ENCODE measurements around the gene RERE.

Gene RERE

DNA sequence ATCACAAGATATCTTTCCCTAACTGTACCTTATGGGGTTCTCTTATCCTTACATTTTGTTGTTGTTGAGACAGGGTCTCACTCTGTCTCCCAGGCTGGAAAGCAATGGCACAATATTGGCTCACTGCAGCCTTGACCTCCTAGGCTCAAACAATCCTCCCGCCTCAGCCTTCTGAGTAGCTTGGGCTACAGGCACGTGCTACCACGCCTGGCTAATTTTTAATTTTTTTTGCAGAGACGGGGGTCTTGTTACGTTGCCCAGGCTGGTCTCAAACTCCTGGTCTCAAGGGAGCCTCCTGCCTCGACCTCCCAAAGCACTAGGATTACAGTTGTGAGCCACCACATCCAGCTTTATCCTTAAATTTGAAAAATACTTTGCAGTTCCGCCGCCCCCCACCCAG lies 10.4 kb downstream of the RERE start:
- H3K36me3 ChIP-seq (ENCODE audit: control insufficient read depth, insufficient read depth, low read length): no peaks in the 10 kb centered on the region
- H3K27me3 ChIP-seq (ENCODE audit: control insufficient read depth, insufficient read depth, low read length, poor library complexity, severe bottlenecking): no peaks in the 10 kb centered on the region
- 81 to 83% methylated on average over 8 of the region's 8 CpGs for WGBS, 2 experiments
- no peak overlapping the region for H3K27ac ChIP-seq (ENCODE audit: insufficient read depth, low read depth, low read length, poor library complexity, severe bottlenecking)
- H3K9me3 ChIP-seq (ENCODE audit: control insufficient read depth, low read length): no peaks in the 10 kb centered on the region
- no peak overlapping the region for H3K4me3 ChIP-seq (ENCODE audit: insufficient read depth, low read depth, low read length)
- H3K4me1 ChIP-seq (ENCODE audit: control insufficient read depth, insufficient read depth, low read length): no peaks in the 10 kb centered on the region

DNA sequence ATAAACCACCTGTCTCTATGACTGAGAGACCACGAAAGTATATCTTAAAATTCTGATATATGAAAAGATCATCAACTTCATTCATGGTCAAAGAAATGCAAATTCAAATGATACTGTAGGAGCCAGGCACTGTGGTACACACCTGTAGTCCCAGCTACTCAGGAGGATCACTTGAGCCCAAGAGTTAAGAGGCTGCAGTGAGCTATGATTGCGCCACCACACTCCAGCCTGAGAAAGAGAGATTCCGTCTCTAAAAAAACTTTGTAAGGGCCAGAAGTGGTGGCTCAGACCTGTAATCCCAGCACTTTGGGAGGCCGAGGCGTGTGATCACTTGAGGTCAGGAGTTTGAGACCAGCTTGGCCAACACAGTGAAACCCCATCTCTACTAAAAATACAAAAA lies 17.0 kb downstream of the RERE start:
- Histone ChIP-seq H3K9me3 (ENCODE audit: control insufficient read depth, low read length) (no peaks in the 10 kb centered on the region), H3K27me3 (ENCODE audit: control insufficient read depth, insufficient read depth, low read length, poor library complexity, severe bottlenecking) (no peaks in the 10 kb centered on the region), H3K27ac (ENCODE audit: insufficient read depth, low read depth, low read length, poor library complexity, severe bottlenecking) (no peak overlapping the region), H3K4me3 (ENCODE audit: insufficient read depth, low read depth, low read length) (no peak overlapping the region), H3K36me3 (ENCODE audit: control insufficient read depth, insufficient read depth, low read length) (no peaks in the 10 kb centered on the region), H3K4me1 (ENCODE audit: control insufficient read depth, insufficient read depth, low read length) (no peaks in the 10 kb centered on the region)
- 94 to 98% methylated on average over 4 to 5 of the region's 5 CpGs for WGBS, 2 experiments

DNA sequence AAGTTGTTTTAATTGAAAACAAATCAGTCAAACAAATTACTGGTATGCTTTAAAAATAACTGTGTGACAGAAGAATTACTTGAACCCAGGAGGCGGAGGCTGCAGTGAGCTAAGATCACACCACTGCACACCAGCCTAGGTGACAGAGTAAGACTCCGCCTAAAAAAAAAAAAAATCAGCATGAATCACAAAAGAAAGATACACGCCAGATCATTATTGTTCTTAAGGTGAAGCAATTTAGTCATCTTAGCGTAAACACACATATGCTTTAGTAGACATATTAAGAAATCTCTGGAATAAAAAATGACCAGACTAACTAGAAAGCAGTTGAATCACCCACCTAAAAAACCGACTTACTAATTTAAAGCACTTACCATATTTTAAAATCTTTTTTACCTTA lies 20.2 kb downstream of the RERE start:
- H3K4me1 ChIP-seq (ENCODE audit: control insufficient read depth, insufficient read depth, low read length): no peaks in the 10 kb centered on the region
- no peaks in the 10 kb centered on the region for H3K9me3 ChIP-seq (ENCODE audit: control insufficient read depth, low read length)
- WGBS, 2 experiments: 93 to 96% methylated on average over 5 of the region's 5 CpGs
- no peak overlapping the region for H3K4me3 ChIP-seq (ENCODE audit: insufficient read depth, low read depth, low read length)
- no peak overlapping the region for H3K27ac ChIP-seq (ENCODE audit: insufficient read depth, low read depth, low read length, poor library complexity, severe bottlenecking)
- H3K27me3 ChIP-seq (ENCODE audit: control insufficient read depth, insufficient read depth, low read length, poor library complexity, severe bottlenecking): no peaks in the 10 kb centered on the region
- H3K36me3 ChIP-seq (ENCODE audit: control insufficient read depth, insufficient read depth, low read length): no peaks in the 10 kb centered on the region

DNA sequence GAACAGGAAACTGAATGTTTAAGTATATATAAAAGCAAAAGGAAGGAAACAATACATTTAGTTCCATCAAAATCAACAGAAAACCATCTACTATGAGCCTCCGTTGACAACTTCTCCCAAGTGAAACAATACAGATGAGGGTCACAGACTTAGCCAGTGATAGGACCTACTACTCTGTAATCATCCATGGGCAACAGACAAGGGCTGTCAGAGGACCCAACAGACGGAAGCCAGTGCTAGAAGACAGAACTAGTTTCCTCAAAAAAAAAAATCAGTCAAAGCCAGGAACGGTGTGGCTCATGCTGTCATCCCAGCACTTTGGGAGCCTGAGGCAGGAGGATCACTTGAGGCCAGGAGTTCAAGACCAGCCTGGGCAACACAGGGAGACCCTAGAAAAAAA lies 20.6 kb downstream of the RERE start:
- Histone ChIP-seq H3K9me3 (ENCODE audit: control insufficient read depth, low read length) (no peaks in the 10 kb centered on the region), H3K36me3 (ENCODE audit: control insufficient read depth, insufficient read depth, low read length) (no peaks in the 10 kb centered on the region), H3K27me3 (ENCODE audit: control insufficient read depth, insufficient read depth, low read length, poor library complexity, severe bottlenecking) (no peaks in the 10 kb centered on the region), H3K4me1 (ENCODE audit: control insufficient read depth, insufficient read depth, low read length) (no peaks in the 10 kb centered on the region), H3K27ac (ENCODE audit: insufficient read depth, low read depth, low read length, poor library complexity, severe bottlenecking) (no peak overlapping the region), H3K4me3 (ENCODE audit: insufficient read depth, low read depth, low read length) (no peak overlapping the region)
- 58 to 60% methylated on average over 3 of the region's 3 CpGs for WGBS, 2 experiments

DNA sequence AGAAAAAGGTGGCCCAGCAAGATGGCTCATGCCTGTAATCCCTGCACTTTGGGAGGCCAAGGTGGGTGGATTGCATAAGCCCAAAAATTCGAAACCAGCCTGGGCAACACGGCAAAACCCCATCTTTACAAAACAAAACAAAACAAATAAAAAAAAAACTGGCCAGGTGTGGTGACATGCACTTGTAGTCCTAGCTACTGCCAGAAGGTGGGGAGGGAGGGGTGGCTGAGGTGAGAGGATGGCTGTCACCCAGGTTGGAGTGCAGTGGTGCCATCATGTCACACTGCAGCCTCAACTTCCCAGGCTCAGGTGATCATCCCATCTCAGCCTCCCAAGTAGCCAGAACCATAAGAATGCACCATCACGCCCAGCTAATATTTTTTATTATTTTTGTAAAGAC lies 22.8 kb downstream of the RERE start:
- Histone ChIP-seq H3K27ac (ENCODE audit: insufficient read depth, low read depth, low read length, poor library complexity, severe bottlenecking) (no peak overlapping the region), H3K9me3 (ENCODE audit: control insufficient read depth, low read length) (no peaks in the 10 kb centered on the region), H3K36me3 (ENCODE audit: control insufficient read depth, insufficient read depth, low read length) (no peaks in the 10 kb centered on the region), H3K4me3 (ENCODE audit: insufficient read depth, low read depth, low read length) (no peak overlapping the region), H3K4me1 (ENCODE audit: control insufficient read depth, insufficient read depth, low read length) (no peaks in the 10 kb centered on the region), H3K27me3 (ENCODE audit: control insufficient read depth, insufficient read depth, low read length, poor library complexity, severe bottlenecking) (no peaks in the 10 kb centered on the region)
- WGBS, 2 experiments: 84 to 92% methylated on average over 2 to 3 of the region's 3 CpGs

DNA sequence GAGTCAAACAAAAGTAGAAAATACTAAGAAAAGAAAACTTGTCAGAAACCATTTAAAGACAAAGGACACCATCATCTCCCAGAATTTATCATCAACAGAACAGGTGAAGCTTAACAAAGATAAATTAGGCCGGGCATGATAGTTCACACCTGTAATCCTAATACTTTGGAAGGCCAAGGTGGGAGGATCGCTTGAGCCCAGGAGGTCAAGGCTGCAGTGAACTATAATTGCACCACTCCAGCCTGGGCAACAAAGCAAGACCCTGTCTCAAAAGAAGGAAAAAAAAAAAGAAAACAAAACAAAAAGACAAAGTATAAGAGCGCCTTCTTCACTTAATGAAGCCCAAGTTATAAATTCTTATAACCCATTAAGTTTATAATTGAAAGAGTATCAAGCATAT lies 25.6 kb downstream of the RERE start:
- Histone ChIP-seq H3K4me3 (ENCODE audit: insufficient read depth, low read depth, low read length) (no peak overlapping the region), H3K27ac (ENCODE audit: insufficient read depth, low read depth, low read length, poor library complexity, severe bottlenecking) (no peak overlapping the region), H3K4me1 (ENCODE audit: control insufficient read depth, insufficient read depth, low read length) (no peaks in the 10 kb centered on the region), H3K27me3 (ENCODE audit: control insufficient read depth, insufficient read depth, low read length, poor library complexity, severe bottlenecking) (no peaks in the 10 kb centered on the region), H3K9me3 (ENCODE audit: control insufficient read depth, low read length) (no peaks in the 10 kb centered on the region), H3K36me3 (ENCODE audit: control insufficient read depth, insufficient read depth, low read length) (no peaks in the 10 kb centered on the region)
- WGBS, 2 experiments: 95 to 97% methylated on average over 2 of the region's 3 CpGs

DNA sequence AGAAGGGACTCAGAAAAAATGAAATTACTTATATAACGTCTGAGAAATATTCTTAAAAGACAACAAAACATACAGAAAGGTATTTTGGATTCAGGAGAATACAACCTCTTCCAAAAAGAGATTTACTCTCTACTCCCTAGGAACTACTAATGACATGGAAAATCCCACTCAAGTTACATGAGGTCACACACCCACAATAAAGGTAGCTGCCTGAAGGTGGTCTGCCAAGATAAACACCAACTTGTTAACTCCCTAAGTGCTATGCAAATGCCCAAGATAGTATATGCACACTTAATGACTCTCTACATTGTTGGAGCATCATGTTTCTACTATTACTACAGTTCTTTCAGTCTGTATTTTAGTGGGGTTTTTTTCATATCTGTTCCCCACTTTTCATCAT lies 26.5 kb downstream of the RERE start:
- Histone ChIP-seq H3K4me3 (ENCODE audit: insufficient read depth, low read depth, low read length) (no peak overlapping the region), H3K36me3 (ENCODE audit: control insufficient read depth, insufficient read depth, low read length) (no peaks in the 10 kb centered on the region), H3K4me1 (ENCODE audit: control insufficient read depth, insufficient read depth, low read length) (no peaks in the 10 kb centered on the region), H3K9me3 (ENCODE audit: control insufficient read depth, low read length) (no peaks in the 10 kb centered on the region), H3K27me3 (ENCODE audit: control insufficient read depth, insufficient read depth, low read length, poor library complexity, severe bottlenecking) (no peaks in the 10 kb centered on the region), H3K27ac (ENCODE audit: insufficient read depth, low read depth, low read length, poor library complexity, severe bottlenecking) (no peak overlapping the region)
- 100% methylated on average over 1 of the region's 1 CpG; no CpG with 5 or more reads in 1 of the 2 experiments for WGBS, 2 experiments

DNA sequence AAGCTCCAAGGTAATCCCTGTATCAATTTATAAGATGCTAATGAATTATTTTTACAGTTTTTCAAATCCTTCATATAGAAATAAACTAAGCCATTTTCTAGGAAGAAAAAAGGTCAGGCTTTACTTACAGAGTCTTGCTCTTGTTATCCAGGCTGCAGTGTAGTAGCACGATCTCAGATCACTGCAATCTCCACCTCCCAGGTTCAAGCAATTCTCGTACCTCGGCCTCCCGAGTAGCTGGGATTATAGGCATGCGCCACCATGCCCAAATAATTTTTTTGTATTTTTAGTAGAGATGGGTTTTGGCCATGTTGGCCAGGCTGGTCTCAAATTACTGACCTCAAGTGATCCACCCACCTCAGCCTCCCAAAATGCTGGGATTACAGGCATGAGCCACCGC lies 27.0 kb downstream of the RERE start:
- Histone ChIP-seq H3K27ac (ENCODE audit: insufficient read depth, low read depth, low read length, poor library complexity, severe bottlenecking) (no peak overlapping the region), H3K27me3 (ENCODE audit: control insufficient read depth, insufficient read depth, low read length, poor library complexity, severe bottlenecking) (no peaks in the 10 kb centered on the region), H3K9me3 (ENCODE audit: control insufficient read depth, low read length) (no peaks in the 10 kb centered on the region), H3K4me1 (ENCODE audit: control insufficient read depth, insufficient read depth, low read length) (no peaks in the 10 kb centered on the region), H3K36me3 (ENCODE audit: control insufficient read depth, insufficient read depth, low read length) (no peaks in the 10 kb centered on the region), H3K4me3 (ENCODE audit: insufficient read depth, low read depth, low read length) (no peak overlapping the region)
- 88 to 98% methylated on average over 6 of the region's 6 CpGs for WGBS, 2 experiments

DNA sequence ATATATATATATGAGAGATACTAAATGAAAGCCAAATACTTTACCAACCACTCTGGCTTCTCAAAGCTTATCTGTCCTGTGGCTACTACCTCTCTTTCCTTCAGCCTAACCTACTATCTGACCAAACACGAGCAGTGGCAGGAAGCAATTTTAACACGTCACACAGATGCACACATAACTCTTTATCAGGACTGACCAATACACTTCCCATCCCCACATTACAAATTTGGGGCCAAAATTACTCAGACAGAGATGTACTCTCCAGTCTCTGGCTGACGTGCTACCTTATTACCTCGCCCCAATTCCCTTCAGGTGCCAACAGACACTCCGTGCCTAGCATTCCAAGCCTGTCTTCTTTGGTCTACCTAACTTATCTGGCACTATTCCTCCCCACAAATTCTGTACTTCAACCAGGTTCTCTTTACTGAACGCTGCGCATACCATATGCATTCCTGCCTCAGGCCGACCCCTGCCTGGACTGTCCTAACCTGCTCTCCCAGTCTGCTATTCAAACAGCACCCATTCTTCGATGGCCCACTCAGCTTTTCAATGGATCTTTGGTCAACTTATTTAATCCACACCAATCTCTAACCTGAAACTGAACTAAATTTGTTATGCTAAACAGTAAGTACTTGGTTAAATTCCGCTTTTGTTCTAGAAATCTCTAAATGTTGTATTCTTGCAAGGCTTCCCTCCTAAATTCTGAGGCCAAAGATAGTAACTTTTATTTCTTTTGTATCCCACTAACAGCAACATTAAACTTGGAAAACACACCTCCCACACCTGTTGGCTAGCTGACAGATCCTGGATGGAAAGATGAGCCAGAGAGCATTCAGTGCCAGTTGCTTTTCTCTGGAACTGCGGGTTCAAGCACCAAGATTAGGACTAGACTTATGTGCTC lies 27.9 kb downstream of the RERE start:
- H3K27ac ChIP-seq (ENCODE audit: insufficient read depth, low read depth, low read length, poor library complexity, severe bottlenecking): no peak overlapping the region
- 80 to 87% methylated on average over 11 of the region's 11 CpGs for WGBS, 2 experiments
- H3K36me3 ChIP-seq (ENCODE audit: control insufficient read depth, insufficient read depth, low read length): no peaks in the 10 kb centered on the region
- no peaks in the 10 kb centered on the region for H3K9me3 ChIP-seq (ENCODE audit: control insufficient read depth, low read length)
- H3K4me3 ChIP-seq (ENCODE audit: insufficient read depth, low read depth, low read length): no peak overlapping the region
- no peaks in the 10 kb centered on the region for H3K4me1 ChIP-seq (ENCODE audit: control insufficient read depth, insufficient read depth, low read length)
- no peaks in the 10 kb centered on the region for H3K27me3 ChIP-seq (ENCODE audit: control insufficient read depth, insufficient read depth, low read length, poor library complexity, severe bottlenecking)

DNA sequence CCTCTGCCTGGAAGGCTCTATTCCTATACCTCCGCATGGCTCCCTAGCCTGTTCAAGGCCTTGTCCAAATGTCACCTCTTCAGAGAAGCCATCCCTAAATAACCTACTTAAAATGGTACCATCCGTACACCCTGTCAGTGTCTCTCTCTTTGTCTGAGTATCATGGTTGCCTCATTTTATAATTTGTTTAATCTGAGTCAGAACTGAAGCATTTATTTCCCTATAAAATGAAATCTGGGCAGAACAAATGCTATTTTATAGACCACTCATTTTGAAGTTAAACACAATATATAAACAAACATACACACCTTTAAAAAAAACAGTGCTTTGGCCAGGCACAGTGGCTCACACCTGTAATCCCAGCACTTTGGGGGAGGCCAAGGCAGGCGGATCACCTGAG lies 30.2 kb downstream of the RERE start:
- Histone ChIP-seq H3K4me1 (ENCODE audit: control insufficient read depth, insufficient read depth, low read length) (peaks cover 7% of the 10 kb centered on the region), H3K27me3 (ENCODE audit: control insufficient read depth, insufficient read depth, low read length, poor library complexity, severe bottlenecking) (no peaks in the 10 kb centered on the region), H3K4me3 (ENCODE audit: insufficient read depth, low read depth, low read length) (no peak overlapping the region), H3K27ac (ENCODE audit: insufficient read depth, low read depth, low read length, poor library complexity, severe bottlenecking) (no peak overlapping the region), H3K36me3 (ENCODE audit: control insufficient read depth, insufficient read depth, low read length) (no peaks in the 10 kb centered on the region), H3K9me3 (ENCODE audit: control insufficient read depth, low read length) (no peaks in the 10 kb centered on the region)
- 96 to 98% methylated on average over 3 of the region's 3 CpGs for WGBS, 2 experiments
